Hair follicular keratinocyte (primary cell): Measurements from ENCODE around the gene NXNL1. TPM values are rescaled to one million over a fixed set of nuclear protein-coding genes. Genes with fewer than 3 reads are reported as not detected.

Source experiments
- total RNA-seq: library from RNA; depleted of rRNA; stranded (reverse); fragments of >200 nt; gene quantifications from 2 replicates; pipeline ENCODE4 v1.2.3, GENCODE V29; 2015

NXNL1 gene
- not detected in 2 replicates for total RNA-seq

GRCh38 chr19:17460372-17461230 is at the start of gene NXNL1:
TSS of gene NXNL1 (minus strand) at chr19:17460926. CDS start at chr19:17460869, 57 bp downstream.

GRCh38 chr19:17470068-17470841 is 9.5 kb upstream of the NXNL1 start, which contains the start of gene SLC27A1:
TSS of gene SLC27A1 (plus strand) at chr19:17470524. CDS start at chr19:17470541, 17 bp downstream.

DNA sequence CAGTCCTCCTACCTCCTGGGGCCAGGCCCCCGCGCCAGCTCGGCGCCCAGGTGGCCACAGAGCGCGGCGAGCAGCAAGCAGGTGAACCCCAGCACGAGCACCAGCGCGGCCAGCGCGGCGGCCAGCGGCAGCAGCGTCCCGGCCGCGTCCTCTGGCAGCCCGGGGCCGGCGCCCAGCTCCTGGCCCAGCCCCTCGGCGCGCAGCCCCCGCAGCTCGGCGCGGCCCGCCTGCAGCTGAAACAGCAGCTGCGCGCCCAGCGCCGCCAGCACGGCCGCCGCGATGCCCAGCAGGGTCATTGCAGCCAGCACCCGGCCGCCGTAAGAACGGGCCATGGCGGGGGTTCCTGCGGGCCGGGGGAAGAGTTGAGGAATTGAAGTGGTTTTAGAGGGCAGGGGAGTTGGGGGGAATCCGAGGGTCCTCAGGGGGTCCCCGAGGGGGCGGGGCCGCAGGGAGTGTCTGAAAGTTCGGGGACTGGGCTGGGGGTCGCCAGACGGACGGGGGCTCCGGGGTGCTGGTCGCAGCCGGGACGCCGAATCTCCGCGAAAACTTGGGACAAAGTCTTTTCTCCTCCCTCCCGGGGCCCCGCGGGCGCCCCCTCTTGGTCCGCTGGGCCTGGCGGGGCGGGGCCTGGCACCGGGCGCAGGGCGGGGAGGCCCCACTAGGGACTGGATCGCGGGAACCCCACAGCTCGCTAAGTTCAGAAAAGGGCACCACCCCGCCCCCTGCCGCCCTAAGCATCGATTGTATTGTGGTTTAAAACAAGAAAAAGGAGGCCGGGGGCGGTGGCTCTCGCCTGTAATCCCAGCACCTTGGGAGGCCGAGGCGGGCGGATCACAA is 12.4 kb downstream of the NXNL1 start, which contains the start of gene TMEM221:
TSS of gene TMEM221 (minus strand) at position 538 of the 837 bp plus-strand sequence. CDS start at position 332, 206 bp downstream.

DNA sequence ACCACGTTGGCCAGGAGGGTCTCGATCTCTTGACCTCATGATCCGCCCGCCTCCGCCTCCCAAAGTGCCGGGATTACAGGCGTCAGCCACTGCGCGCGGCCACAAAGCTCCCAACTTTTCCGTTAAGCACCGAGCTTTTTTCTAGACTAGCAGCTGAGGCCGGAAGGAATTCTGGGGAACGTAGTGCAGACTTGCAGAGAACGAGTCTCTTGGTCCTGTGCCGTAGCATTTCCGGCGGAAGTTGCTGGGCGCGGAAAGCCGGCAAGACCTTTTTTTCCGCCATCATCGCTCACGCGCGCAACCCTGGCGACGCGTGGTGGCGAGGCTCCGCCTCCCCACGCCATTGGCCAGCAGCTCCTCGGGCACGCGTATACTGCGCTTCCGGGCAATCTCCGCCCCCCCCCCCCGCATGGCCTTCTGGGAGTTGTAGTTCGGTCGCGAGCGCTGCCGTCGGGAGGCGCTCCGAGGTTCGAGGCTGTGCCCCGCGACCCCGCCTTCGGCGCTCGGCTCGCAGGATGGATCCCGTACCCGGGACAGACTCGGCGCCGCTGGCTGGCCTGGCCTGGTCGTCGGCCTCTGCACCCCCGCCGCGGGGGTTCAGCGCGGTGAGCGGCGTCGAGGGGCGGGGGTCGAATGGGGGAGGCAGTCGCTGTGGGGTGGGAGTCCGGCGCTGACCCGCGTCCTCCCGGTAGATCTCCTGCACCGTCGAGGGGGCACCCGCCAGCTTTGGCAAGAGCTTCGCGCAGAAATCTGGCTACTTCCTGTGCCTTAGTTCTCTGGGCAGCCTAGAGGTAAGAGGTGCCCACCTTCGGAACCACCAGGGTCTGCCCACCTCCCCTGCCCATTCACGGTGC is 40.9 kb downstream of the NXNL1 start, which contains the start of gene MVB12A:
TSS of gene MVB12A (plus strand) at position 427 of the 854 bp plus-strand sequence. CDS start at position 516, 89 bp downstream.

Other genes with a start within 250 kb of the NXNL1 start
- gene USE1, start 245.6 kb downstream of the NXNL1 start, total RNA-seq, result 16.8 and 19.1 TPM in 2 replicates
- 2.8 and 5.5 TPM in 2 replicates for gene OCEL1, start 234.7 kb downstream of the NXNL1 start, total RNA-seq
- 77.4 and 94.2 TPM in 2 replicates for gene NR2F6, start 215.0 kb downstream of the NXNL1 start, total RNA-seq
- gene USHBP1, start 196.2 kb downstream of the NXNL1 start, total RNA-seq, result not detected in 2 replicates
- gene BABAM1, start 193.5 kb downstream of the NXNL1 start, total RNA-seq, result 62.6 and 101 TPM in 2 replicates
- gene ANKLE1, start 179.0 kb downstream of the NXNL1 start, total RNA-seq, result 0.62 and 0.76 TPM in 2 replicates
- 19.6 and 20.1 TPM in 2 replicates for gene ABHD8, start 157.5 kb downstream of the NXNL1 start, total RNA-seq
- 46.9 and 81.8 TPM in 2 replicates for gene MRPL34, start 155.1 kb downstream of the NXNL1 start, total RNA-seq
- gene DDA1, start 151.4 kb downstream of the NXNL1 start, total RNA-seq, result 17.1 and 31.0 TPM in 2 replicates
- 1.3 and 3.9 TPM in 2 replicates for gene ANO8, start 126.1 kb downstream of the NXNL1 start, total RNA-seq
- 22.2 and 32.7 TPM in 2 replicates for gene GTPBP3, start 123.4 kb downstream of the NXNL1 start, total RNA-seq
- not detected in 2 replicates for gene PLVAP, start 83.6 kb downstream of the NXNL1 start, total RNA-seq
- gene CCDC194, start 66.7 kb downstream of the NXNL1 start, total RNA-seq, result not detected in 2 replicates
- 0.08 and 0.47 TPM in 2 replicates for gene BST2, start 55.3 kb downstream of the NXNL1 start, total RNA-seq
- gene MVB12A, start 40.9 kb downstream of the NXNL1 start, total RNA-seq, result 62.6 and 85.3 TPM in 2 replicates
- not detected in 2 replicates for gene TMEM221, start 12.3 kb downstream of the NXNL1 start, total RNA-seq
- gene SLC27A1, start 9.6 kb upstream of the NXNL1 start, total RNA-seq, result 8.1 and 21.4 TPM in 2 replicates
- gene PGLS, start 50.7 kb upstream of the NXNL1 start, total RNA-seq, result 90.5 and 110 TPM in 2 replicates
- 92.9 and 107 TPM in 2 replicates for gene COLGALT1, start 94.7 kb upstream of the NXNL1 start, total RNA-seq
- gene UNC13A, start 227.4 kb upstream of the NXNL1 start, total RNA-seq, result 0.04 and 0.55 TPM in 2 replicates